ENCODE results near the gene CARM1. TPM values are rescaled to one million over a fixed set of nuclear protein-coding genes. Genes with fewer than 3 reads are reported as not detected.
"Not testable (repeated sequence)": the region's sequence is repeated elsewhere in the genome, so short reads cannot be mapped to it uniquely, and the experiment has no call there.

CARM1 gene
- polyA plus RNA-seq, 1 experiment, result 33.7 TPM

GRCh38 chr19:10855879-10856522, 15.4 kb upstream of the CARM1 start:
- POLR2A ChIA-PET, result no interaction called here
- Histone ChIP-seq H3K4me3 (ENCODE audit: low read depth, low read length) (no peak overlapping the region), H3K36me3 (ENCODE audit: control insufficient read depth, insufficient read depth, low read length) (no peaks in the 10 kb centered on the region), H3K27me3 (ENCODE audit: control insufficient read depth, insufficient read depth, low read length) (no peaks in the 10 kb centered on the region)
- CTCF ChIA-PET, result interaction anchor here (0.8 to 4.3 kb wide), 8 partner anchors 10 to 154 kb away, joined by 3 to 57 read pairs (median 4); partner anchors contain the start of genes CARM1, DNM2, QTRT1 and TMED1
- no peak for DNase-seq (ENCODE audit: low read depth)
- TF ChIP-seq CTCF (IDR thresholded peaks at IDR 0.05; ENCODE audit: insufficient read depth, low read depth, low read length), result peak; percentile 48

GRCh38 chr19:10856899-10857298, 14.5 kb upstream of the CARM1 start:
- DNase-seq (ENCODE audit: low read depth); POLR2A ChIA-PET; H3K36me3 ChIP-seq (ENCODE audit: control insufficient read depth, insufficient read depth, low read length); H3K27me3 ChIP-seq (ENCODE audit: control insufficient read depth, insufficient read depth, low read length); H3K4me3 ChIP-seq (ENCODE audit: low read depth, low read length): not testable (repeated sequence)
- CTCF ChIA-PET, result interaction anchor here (0.8 to 4.3 kb wide), 6 partner anchors 9 to 155 kb away, joined by 3 to 57 read pairs (median 9); partner anchors contain the start of genes CARM1, DNM2, QTRT1 and TMED1

- ChIA-PET CTCF (interaction anchor here (0.6 to 2.1 kb wide), 13 partner anchors 10 to 632 kb away, joined by 3 to 15 read pairs (median 4); partner anchors contain the start of genes C19orf38, DNM2 and TMED1), POLR2A (interaction anchor here (0.7 kb wide), 1 partner anchor 130 kb away, joined by 3 read pairs; no protein-coding TSS in a partner anchor)
- H3K27me3 ChIP-seq (ENCODE audit: control insufficient read depth, insufficient read depth, low read length), result no peaks in the 10 kb centered on the region
- no peaks in the 10 kb centered on the region for H3K36me3 ChIP-seq (ENCODE audit: control insufficient read depth, insufficient read depth, low read length)
- DNase-seq (ENCODE audit: low read depth), result no peak
- peak; percentile 82 for TF ChIP-seq CTCF (IDR thresholded peaks at IDR 0.05; ENCODE audit: insufficient read depth, low read depth, low read length)
- H3K4me3 ChIP-seq (ENCODE audit: low read depth, low read length), result no peak overlapping the region
Observed at GRCh38 chr19:10858204-10858828, 13.0 kb upstream of the CARM1 start.

GRCh38 chr19:10861103-10861651, 10.2 kb upstream of the CARM1 start:
- Histone ChIP-seq H3K36me3 (ENCODE audit: control insufficient read depth, insufficient read depth, low read length) (no peaks in the 10 kb centered on the region), H3K27me3 (ENCODE audit: control insufficient read depth, insufficient read depth, low read length) (no peaks in the 10 kb centered on the region), H3K4me3 (ENCODE audit: low read depth, low read length) (no peak overlapping the region)
- TF ChIP-seq CTCF (IDR thresholded peaks at IDR 0.05; ENCODE audit: insufficient read depth, low read depth, low read length), result peak; percentile 57
- ChIA-PET CTCF (interaction anchor here (0.5 to 10.5 kb wide), 8 partner anchors 8 to 144 kb away, joined by 3 to 121 read pairs (median 4); partner anchors contain the start of genes DNM2 and TMED1), POLR2A (no interaction called here)
- no peak for DNase-seq (ENCODE audit: low read depth)

GRCh38 chr19:10862561-10863106, 8.7 kb upstream of the CARM1 start:
- H3K27me3 ChIP-seq (ENCODE audit: control insufficient read depth, insufficient read depth, low read length), result no peaks in the 10 kb centered on the region
- CTCF ChIA-PET, result interaction anchor here (1.3 to 10.5 kb wide), 5 partner anchors 10 to 146 kb away, joined by 4 to 121 read pairs (median 21); partner anchors contain the start of genes DNM2 and TMED1
- TF ChIP-seq CTCF (IDR thresholded peaks at IDR 0.05; ENCODE audit: insufficient read depth, low read depth, low read length), result no peak
- H3K36me3 ChIP-seq (ENCODE audit: control insufficient read depth, insufficient read depth, low read length), result no peaks in the 10 kb centered on the region
- POLR2A ChIA-PET, result no interaction called here
- H3K4me3 ChIP-seq (ENCODE audit: low read depth, low read length), result no peak overlapping the region
- no peak for DNase-seq (ENCODE audit: low read depth)
